ENCODE results near the gene ZSCAN2. TPM values are rescaled to one million over a fixed set of nuclear protein-coding genes. Genes with fewer than 3 reads are reported as not detected.

ZSCAN2 gene
- total RNA-seq, 1 experiment from 2014 or later, result 61.5 TPM

- peak; percentile 99 for DNase-seq
- Histone ChIP-seq H3K36me3 (replicated peaks; ENCODE audit: control insufficient read depth, insufficient read depth, low read length) (no peaks in the 10 kb centered on the region), H3K4me3 (ENCODE audit: insufficient read depth, low read depth, low read length) (peak within 1 kb of the TSS; percentile 59), H3K27me3 (ENCODE audit: control insufficient read depth, insufficient read depth, low read length) (peaks cover 10% of the 10 kb centered on the region)
Measured at GRCh38 chr15:84658080-84658787, 57.4 kb downstream of the ZSCAN2 start, which contains the start of gene NMB. Gene NMB (minus strand): TSS chr15:84658199. CDS start chr15:84658152, 47 bp downstream.

GRCh38 chr15:84658788-84659411, 58.1 kb downstream of the ZSCAN2 start:
- Histone ChIP-seq H3K36me3 (replicated peaks; ENCODE audit: control insufficient read depth, insufficient read depth, low read length) (no peaks in the 10 kb centered on the region), H3K4me3 (ENCODE audit: insufficient read depth, low read depth, low read length) (no peak overlapping the region; the same call in 1 of the 2 replicates), H3K27me3 (ENCODE audit: control insufficient read depth, insufficient read depth, low read length) (peaks cover 10% of the 10 kb centered on the region)
- peak; percentile 42 for DNase-seq

GRCh38 chr15:84659904-84660781, 59.3 kb downstream of the ZSCAN2 start:
- Histone ChIP-seq H3K36me3 (replicated peaks; ENCODE audit: control insufficient read depth, insufficient read depth, low read length) (peaks cover under 1% of the 10 kb centered on the region; the same call in 1 of the 2 replicates), H3K4me3 (ENCODE audit: insufficient read depth, low read depth, low read length) (no peak overlapping the region), H3K27me3 (ENCODE audit: control insufficient read depth, insufficient read depth, low read length) (peaks cover 10% of the 10 kb centered on the region)
- DNase-seq, result peak; percentile 21

- Histone ChIP-seq H3K4me3 (ENCODE audit: insufficient read depth, low read depth, low read length) (no peak overlapping the region), H3K27me3 (ENCODE audit: control insufficient read depth, insufficient read depth, low read length) (peaks cover 10% of the 10 kb centered on the region), H3K36me3 (replicated peaks; ENCODE audit: control insufficient read depth, insufficient read depth, low read length) (peaks cover 4% of the 10 kb centered on the region)
- DNase-seq, result no peak
Measured at GRCh38 chr15:84661001-84661400, 60.2 kb downstream of the ZSCAN2 start.

DNA sequence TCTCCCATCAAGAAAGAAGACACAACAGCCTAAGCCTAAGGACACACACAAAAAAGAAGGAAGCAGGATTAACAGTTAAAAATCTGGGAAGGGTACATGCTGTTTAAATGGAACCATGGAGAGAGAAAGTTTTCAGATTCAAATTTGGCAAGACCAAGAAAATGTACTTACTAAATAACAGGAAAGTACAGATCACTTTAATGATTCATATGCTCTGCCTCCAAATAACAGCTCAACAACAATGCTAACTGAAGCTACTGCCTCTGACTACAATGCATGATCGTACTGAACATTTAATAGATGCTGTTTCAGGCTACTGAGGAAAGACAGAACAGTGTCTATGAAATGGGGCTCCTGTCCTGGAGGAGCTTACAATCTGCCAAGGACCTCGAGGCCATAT, 65.6 kb downstream of the ZSCAN2 start:
- Histone ChIP-seq H3K27me3 (ENCODE audit: control insufficient read depth, insufficient read depth, low read length) (no peaks in the 10 kb centered on the region), H3K36me3 (replicated peaks; ENCODE audit: control insufficient read depth, insufficient read depth, low read length) (peaks cover 17% of the 10 kb centered on the region), H3K4me3 (ENCODE audit: insufficient read depth, low read depth, low read length) (no peak overlapping the region)
- no peak for DNase-seq

GRCh38 chr15:84668221-84668982, 67.6 kb downstream of the ZSCAN2 start:
- H3K36me3 ChIP-seq (replicated peaks; ENCODE audit: control insufficient read depth, insufficient read depth, low read length), result peaks cover 17% of the 10 kb centered on the region
- no peak overlapping the region for H3K4me3 ChIP-seq (ENCODE audit: insufficient read depth, low read depth, low read length)
- no peak for DNase-seq
- H3K27me3 ChIP-seq (ENCODE audit: control insufficient read depth, insufficient read depth, low read length), result no peaks in the 10 kb centered on the region

DNA sequence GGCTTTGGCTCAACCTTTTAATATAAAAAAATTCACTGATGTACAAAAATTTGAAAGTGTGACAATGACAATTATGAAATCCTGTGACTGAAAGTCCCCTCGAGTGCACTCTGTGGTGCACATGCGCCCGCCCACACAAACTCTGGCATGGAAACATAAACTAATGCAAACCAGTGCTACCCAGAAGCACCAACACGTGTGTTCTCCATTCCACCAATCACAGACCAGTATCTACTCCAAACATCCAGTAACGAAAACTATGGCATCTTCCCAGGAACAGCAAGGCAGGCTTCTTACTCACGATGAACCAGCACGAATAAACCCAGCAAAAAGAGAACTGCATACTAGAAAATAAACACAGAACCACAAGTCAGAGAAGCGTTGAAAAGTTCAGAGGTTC, 68.9 kb downstream of the ZSCAN2 start:
- DNase-seq, result no peak
- Histone ChIP-seq H3K27me3 (ENCODE audit: control insufficient read depth, insufficient read depth, low read length) (no peaks in the 10 kb centered on the region), H3K36me3 (replicated peaks; ENCODE audit: control insufficient read depth, insufficient read depth, low read length) (peaks cover 17% of the 10 kb centered on the region), H3K4me3 (ENCODE audit: insufficient read depth, low read depth, low read length) (no peak overlapping the region)

DNA sequence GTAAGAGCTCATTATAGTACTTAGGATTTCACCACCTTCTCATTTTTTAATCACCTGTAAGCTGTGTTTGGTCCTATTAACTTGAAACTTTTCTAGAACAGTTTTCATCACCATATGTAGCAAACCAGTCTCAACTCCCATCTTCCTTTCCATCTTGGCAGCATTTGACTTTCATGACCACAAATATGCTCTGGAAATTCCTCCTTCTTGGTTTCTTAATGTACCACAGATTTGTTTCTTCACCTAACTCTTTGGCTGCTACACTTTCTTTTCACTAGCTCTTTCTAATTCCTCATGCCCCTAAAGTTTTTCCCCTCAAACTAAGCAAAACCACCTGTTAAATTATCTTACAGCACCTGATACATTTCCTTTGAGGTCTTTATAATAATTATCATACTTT, 70.4 kb downstream of the ZSCAN2 start:
- no peak for DNase-seq
- no peak overlapping the region for H3K4me3 ChIP-seq (ENCODE audit: insufficient read depth, low read depth, low read length)
- no peaks in the 10 kb centered on the region for H3K27me3 ChIP-seq (ENCODE audit: control insufficient read depth, insufficient read depth, low read length)
- peaks cover 13% of the 10 kb centered on the region for H3K36me3 ChIP-seq (replicated peaks; ENCODE audit: control insufficient read depth, insufficient read depth, low read length)

Other genes with a start within 250 kb of the ZSCAN2 start
- 13.6 and 17.7 TPM in 2 replicates for gene WDR73, start 53.3 kb downstream of the ZSCAN2 start, total RNA-seq (2014; rRNA removed; shearing (Covaris generic))
- 13.5 and 19.4 TPM in 2 replicates for gene NMB, start 57.2 kb downstream of the ZSCAN2 start, total RNA-seq (2014; rRNA removed; shearing (Covaris generic))
- gene SEC11A, start 115.1 kb downstream of the ZSCAN2 start, total RNA-seq (2014; rRNA removed; shearing (Covaris generic)), result 153 and 187 TPM in 2 replicates
- gene ZNF592, start 147.6 kb downstream of the ZSCAN2 start, total RNA-seq (2014; rRNA removed; shearing (Covaris generic)), result 17.0 and 17.6 TPM in 2 replicates
- 0.59 and 0.81 TPM in 2 replicates for gene ALPK3, start 216.3 kb downstream of the ZSCAN2 start, total RNA-seq (2014; rRNA removed; shearing (Covaris generic))